Mesothelial cell of epicardium (in vitro differentiated cells): Measurements from ENCODE around the gene MAP3K6. TPM values are rescaled to one million over a fixed set of nuclear protein-coding genes. Genes with fewer than 3 reads are reported as not detected.
A peak's percentile ranks its signal among the peaks of the same experiment; 100 is the strongest.

Experiments
- DNase-seq, 2 experiments: peaks; one replicate each; pipeline ENCODE4 v3.0.0; 2021; ENCODE audit warnings: low spot score in 2 of 2; ENCODE audit not compliant: unreplicated experiment in 2 of 2
- H3K27ac Mint-ChIP-seq: 2 replicates; pipeline ENCODE4 v1.8.0; 2021; ENCODE audit warnings: mixed read lengths
- H3K27me3 Mint-ChIP-seq: 2 replicates; pipeline ENCODE4 v1.8.0; 2021; ENCODE audit warnings: low read depth, mixed read lengths
- H3K36me3 Mint-ChIP-seq: 2 replicates; pipeline ENCODE4 v1.8.0; 2021; ENCODE audit warnings: mixed read lengths
- H3K4me1 Mint-ChIP-seq: 2 replicates; pipeline ENCODE4 v1.8.0; 2021; ENCODE audit warnings: mixed read lengths
- H3K4me3 Mint-ChIP-seq: 2 replicates; pipeline ENCODE4 v1.8.0; 2021; ENCODE audit warnings: mild to moderate bottlenecking, moderate library complexity, mixed read lengths
- H3K9me3 Mint-ChIP-seq: 2 replicates; pipeline ENCODE4 v1.8.0; 2021; ENCODE audit warnings: mixed read lengths
- CTCF ChIP-seq: fragments of 200-600 bp; sonication (generic); IDR thresholded peaks from one replicate; pipeline ENCODE4 v1.5.0; 2021; ENCODE audit warnings: antibody characterized with exemption; ENCODE audit not compliant: unreplicated experiment
- total RNA-seq: library from RNA; stranded (reverse); gene quantifications from 3 replicates; pipeline ENCODE4 v1.2.1, GENCODE V29; 2021

MAP3K6 gene
- total RNA-seq, 1 donor from 2014 or later = 13.7 TPM

DNA sequence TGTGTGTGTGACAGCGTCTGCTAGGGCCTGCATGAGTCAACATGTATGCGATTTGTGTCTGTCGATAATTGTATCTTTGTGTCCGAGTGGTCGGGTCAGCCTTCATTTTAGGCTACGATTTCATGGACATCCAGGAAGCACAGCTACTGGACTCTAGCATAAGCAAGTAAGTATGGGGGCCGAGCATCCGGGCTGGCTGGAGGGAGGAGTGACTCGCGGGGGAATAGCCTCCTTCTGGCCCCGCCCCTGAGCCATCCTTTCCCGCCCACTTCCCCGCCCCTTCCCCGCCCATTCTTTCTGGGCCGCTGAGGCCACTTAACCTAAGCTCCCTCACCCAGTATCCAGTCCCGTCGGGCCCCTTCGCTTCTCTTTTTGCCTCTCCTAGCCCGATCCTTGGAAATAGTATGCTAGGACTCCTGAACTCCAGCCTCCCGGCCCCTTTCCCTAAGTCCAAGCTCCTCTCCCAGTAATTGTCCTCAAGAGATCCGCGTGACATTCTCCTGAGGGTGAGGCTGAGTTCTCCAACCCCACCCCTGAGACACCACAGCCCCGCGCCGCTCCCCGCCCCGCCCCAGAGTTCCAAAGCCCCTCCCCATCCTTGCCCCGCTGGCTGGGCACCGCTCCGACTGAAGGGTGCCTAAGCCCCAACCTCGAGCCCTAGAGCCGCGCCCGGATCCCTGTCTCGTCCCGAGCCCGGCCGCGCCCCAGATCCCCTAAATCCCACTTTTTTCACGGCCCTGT lies 1.2 kb downstream of the MAP3K6 start:
- TF ChIP-seq CTCF = no peak
- Mint-ChIP-seq H3K27me3 (peaks cover 8% of the 10 kb centered on the region), H3K27ac (peak overlapping the region; percentile 92), H3K36me3 (peaks cover 1% of the 10 kb centered on the region), H3K9me3 (no peaks in the 10 kb centered on the region), H3K4me1 (peaks cover 18% of the 10 kb centered on the region), H3K4me3 (peak overlapping the region; percentile 80)
- peak; percentile 73 to 76 for DNase-seq

DNA sequence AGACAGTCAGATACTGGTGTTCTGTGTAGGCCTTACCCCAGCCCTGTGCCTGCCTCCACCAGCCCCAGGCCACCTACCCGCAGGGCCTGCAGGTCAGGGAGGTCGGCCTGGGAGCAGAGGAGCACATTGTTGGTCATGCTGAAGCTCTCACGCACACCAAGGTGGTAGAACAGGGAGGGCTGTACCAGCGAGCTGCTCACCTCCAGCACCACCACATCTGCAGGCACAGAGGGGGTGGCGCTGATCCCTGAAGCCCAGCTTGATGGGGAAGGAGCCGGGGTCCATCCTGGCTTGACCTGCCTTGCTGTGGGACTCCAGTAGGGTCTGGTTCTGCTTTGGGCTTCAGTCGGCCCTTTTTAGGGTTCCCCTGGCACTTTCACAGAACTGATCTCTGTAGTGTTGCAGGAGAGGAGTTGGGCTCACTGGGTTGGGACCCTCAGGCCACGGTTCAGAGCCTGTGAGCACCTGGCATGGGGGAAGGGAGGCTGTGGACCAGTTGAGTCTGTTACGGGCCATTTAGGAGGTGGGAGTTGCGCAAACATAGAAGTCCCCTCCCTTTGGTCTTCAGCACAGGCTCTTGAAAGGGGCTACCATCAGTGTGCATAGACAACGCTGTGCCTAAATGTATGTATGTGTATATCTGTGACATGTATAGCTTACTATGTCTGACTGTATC lies 1.9 kb downstream of the MAP3K6 start:
- peaks cover 12% of the 10 kb centered on the region for H3K27me3 Mint-ChIP-seq
- peaks cover 1% of the 10 kb centered on the region for H3K36me3 Mint-ChIP-seq
- H3K4me3 Mint-ChIP-seq = peak overlapping the region; percentile 80
- peaks cover 21% of the 10 kb centered on the region for H3K4me1 Mint-ChIP-seq
- no peaks in the 10 kb centered on the region for H3K9me3 Mint-ChIP-seq
- no peak for DNase-seq
- peak overlapping the region; percentile 88 for H3K27ac Mint-ChIP-seq
- no peak for TF ChIP-seq CTCF

DNA sequence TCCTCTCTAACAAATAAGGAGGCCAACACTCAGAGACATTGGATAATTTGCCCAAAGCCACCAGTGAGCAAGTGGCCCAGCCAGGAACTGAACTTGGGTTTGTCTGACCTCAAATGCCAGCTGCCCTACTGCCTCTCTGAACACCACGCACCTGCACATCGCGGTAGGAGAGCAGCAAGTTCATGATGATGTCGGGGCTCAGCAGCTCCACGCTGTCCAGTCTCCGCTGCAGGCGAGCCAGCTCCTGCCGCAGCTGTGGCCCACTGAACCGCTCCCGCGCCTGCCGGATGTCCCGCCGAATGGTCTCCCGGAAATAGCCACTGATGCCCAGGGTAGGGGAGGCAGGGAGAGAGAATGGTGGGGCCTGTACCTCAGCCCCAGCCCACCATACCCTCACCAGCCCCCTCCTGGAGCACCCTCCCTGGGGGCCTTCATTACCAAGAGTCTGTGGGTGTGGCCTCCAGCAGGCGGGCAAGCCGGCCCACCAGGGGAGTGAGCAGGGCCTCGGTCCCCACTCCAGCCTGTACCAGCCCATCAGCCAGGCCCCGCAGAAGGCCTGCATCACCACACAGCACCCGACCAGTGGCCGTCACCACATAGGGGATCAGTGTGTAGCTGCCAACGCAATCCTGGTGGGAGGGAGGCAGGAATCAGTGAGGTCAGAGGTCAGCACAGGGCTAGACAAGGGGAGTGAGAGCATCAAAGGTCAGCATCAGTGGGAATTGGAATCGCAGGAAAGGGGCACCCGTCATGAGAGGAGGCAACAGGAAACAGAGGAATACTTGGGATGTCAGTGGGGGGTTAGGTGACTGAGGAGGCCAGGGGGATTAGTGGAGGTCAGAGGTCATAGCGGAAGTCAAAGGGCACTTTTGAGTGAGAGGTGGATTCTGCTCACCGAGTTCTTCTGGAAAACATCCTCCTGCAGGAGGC lies 2.7 kb downstream of the MAP3K6 start:
- Mint-ChIP-seq H3K4me3 (no peak overlapping the region), H3K9me3 (no peaks in the 10 kb centered on the region), H3K27ac (no peak overlapping the region), H3K27me3 (peaks cover 20% of the 10 kb centered on the region), H3K4me1 (peaks cover 29% of the 10 kb centered on the region), H3K36me3 (peaks cover 1% of the 10 kb centered on the region)
- TF ChIP-seq CTCF = no peak
- DNase-seq = no peak

DNA sequence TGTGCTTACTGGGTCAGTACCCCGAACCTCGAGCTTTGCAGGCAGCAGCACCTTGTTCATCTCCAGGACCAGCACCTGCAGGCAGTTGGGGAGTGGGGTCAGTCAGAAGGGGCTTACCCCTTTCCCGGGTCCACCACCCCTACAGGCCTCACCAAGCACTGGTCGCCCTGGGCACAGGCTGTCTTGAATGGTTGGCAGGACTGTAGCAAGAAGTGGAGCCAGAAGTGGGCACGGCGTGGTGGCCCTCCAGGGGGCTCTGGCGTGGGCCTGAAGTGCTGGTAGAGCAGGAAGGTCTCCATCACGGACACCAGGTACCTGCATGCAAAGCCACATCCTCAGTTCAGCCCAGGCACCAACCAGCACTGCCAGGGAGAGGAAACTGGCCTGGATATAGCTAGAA lies 5.2 kb downstream of the MAP3K6 start:
- Mint-ChIP-seq H3K4me1 (peaks cover 27% of the 10 kb centered on the region), H3K27me3 (peaks cover 35% of the 10 kb centered on the region), H3K9me3 (no peaks in the 10 kb centered on the region), H3K27ac (no peak overlapping the region), H3K36me3 (peaks cover 1% of the 10 kb centered on the region), H3K4me3 (no peak overlapping the region)
- no peak for TF ChIP-seq CTCF
- DNase-seq = no peak

DNA sequence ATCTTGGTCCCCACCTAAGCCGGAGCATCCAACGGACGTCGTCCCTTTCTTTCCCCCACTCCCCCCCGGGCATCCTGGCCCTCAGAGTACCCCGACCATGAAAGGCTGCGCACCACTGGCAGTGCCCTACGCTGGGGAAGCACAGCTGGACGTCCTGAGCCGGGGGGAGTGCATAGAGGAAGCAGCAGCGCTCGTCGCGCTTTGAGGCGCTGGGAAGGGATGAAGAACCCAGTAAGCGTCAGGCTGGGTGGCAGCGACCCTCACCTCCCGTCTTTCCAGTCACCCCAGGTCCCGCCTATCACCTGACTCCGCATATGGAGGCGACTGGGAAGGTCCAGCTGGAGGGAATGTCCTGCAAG lies 5.7 kb downstream of the MAP3K6 start:
- no peaks in the 10 kb centered on the region for H3K9me3 Mint-ChIP-seq
- H3K27ac Mint-ChIP-seq = no peak overlapping the region
- H3K4me3 Mint-ChIP-seq = peak overlapping the region; percentile 62
- H3K27me3 Mint-ChIP-seq = peaks cover 35% of the 10 kb centered on the region
- H3K4me1 Mint-ChIP-seq = peaks cover 27% of the 10 kb centered on the region
- no peak for TF ChIP-seq CTCF
- DNase-seq = no peak
- peaks cover 1% of the 10 kb centered on the region for H3K36me3 Mint-ChIP-seq
